ENCODE data around the gene ACBD6.

Gene ACBD6

DNA sequence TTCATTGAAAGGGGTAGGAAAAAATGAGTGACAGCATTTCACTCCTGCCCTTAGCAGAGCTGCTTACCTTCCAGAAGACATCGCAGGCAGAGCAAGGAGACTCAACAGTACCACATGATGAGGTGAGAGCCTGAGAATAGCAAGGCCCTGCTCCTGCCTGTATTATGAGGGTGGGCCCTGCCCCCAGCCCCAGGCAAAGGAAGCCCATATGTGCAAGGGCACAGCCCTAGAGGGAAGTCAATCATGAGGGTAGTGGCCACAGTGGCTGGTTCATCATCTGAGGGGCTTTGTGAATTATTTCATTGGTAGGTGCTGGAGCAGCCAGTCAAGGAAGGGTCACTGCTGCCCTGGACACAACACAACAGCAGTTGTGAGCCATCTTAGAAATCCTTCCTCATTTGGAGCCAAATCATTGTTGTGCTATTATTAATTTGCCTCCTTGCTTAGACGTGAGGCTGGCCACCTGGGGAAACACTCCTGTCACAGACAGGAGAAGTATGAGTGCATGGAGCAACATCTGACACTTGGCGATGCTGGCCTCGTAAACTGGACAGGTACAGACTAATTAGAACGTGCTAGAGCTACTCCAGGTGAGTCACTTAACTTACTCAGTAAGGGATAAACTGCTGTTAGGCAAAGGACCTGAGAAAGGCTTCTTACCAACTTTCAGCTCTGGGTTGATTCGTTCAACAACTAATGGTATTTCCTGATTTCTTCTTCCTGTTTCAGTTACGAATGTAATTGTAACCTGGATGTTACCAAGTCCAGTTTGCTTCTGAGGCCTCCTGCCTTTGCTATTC, 22.7 kb upstream of the ACBD6 start:
- DNase-seq (ENCODE audit: low read depth in 2 of 2): no peak

DNA sequence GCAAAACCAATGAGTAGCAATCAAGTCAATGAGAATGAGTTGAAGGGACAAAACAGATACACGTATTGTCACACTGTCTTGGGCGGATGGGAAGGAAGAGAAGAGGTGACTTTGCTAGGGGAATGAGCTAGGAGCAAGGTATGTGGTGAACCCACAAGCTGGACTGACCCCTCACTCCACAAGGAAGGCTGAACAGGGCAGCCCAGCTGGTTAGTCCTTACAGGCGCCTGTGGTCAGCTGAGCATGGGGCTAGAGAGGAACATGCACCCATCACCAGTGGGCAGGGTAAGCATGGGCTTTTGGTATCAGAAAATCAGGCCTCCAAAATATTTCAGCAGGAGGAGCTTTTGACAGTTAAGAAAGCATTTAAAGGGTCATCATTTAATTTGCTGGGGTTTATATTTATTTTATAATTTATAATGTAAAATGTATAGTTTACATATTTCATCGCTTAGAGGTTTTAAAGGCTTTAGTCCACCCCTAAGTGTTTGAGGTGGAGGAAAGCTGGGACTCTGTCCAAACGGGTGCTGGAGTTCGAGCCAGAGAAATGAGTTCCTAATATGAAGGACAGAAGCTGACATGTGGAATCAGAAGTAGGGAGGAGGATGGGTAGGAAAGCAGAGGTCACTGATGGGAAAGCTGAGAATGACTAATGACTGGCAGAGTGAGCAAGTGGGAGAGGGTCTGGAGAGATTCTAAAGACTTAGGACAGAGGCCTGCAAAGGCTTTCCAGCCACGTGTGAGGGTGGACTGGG, 22.0 kb upstream of the ACBD6 start:
- DNase-seq (ENCODE audit: low read depth in 2 of 2): no peak

DNA sequence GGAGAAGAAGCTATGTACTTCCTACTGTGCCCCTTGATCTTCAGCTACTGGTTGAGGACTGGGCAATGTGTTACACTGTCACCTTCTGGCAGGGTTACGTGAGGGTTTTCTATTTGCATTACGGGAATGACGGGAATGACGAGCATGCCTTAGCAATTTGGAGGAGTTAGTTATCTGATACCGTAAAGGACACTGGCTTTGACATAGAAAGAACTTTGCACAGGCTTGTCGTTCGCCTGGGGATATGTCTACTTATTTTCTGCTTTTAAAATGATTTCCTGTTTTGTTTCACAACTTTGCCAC, 19.8 kb upstream of the ACBD6 start:
- DNase-seq (ENCODE audit: low read depth in 2 of 2): no peak

DNA sequence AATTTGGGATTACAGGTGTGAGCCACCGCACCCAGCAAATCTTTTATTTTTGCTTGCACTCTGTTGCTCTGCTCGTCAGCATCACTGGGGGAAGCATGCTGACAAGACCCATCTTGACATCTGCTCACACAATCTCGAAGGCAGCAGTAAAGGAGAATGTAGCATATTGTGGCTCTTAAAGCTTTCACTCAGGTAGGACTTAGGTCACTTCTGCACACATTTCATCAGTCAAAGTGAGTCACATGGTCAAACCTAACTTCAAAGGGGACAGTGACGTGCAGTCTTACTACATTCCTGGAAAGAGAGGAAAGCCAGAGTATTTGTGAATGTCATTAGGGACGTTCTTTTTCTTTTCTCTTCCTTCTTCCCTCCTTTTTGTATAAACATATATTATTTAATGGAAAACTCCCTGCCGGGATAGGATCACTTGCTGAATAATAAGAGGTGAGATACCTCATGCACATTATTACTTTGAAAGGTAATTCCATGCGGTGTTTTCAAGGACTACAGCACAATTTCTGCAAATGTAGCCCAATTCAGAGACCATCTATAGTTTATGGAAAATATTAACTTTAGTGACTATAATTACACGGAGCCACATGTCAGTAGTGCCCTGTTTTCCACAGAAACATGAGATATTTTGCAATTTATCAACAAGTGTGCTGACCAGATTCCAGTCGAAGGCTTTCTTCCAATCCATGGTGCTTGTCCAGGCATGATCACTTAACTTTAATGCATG, 19.3 kb upstream of the ACBD6 start:
- no peak for DNase-seq (ENCODE audit: low read depth in 2 of 2)

DNA sequence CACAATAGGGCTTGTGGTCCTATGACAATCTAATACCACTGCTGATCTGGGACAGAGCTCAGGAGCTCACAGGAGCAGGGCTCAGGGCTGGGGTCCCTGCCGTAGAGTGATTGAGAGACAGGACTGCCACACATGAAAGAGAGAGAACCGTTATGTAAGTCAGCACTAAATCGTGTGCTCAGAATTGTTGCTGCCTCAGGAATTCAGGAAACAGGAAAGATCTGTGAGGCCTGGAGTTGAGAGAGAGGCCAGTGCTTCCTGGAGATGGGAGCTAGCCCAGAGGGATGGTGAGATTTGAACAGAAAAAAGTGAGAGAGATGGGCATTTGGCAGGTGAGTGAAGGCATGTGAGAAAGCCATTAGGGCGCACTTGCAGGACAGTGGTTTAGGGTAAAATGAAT, 17.5 kb upstream of the ACBD6 start:
- DNase-seq (ENCODE audit: low read depth in 2 of 2): no peak

DNA sequence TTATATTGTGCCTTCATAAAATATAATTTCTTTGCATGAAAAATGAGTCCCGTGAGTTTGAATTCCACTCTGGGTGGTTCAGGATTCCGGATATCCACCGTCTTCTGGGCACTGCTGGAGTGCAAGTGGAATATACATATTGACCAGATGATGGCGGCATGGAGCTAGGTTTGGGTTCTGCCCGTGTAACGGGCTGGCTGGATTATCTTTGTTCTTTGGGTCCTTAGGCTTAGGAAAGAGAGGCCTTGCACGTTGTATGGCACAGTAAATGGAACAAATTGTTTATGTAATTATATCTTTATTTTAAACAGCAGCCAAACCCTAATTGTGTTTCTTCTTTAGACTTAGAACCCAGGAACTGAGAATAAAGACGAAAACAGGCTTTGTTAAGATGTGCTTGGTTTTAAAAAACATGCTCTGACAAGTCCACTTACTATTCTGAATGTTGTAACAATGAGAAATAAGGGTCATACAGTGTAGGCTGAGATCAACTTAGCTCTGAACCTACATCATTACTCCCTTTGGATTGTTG, 13.5 kb upstream of the ACBD6 start:
- DNase-seq (ENCODE audit: low read depth in 2 of 2): peak; percentile 28 to 54

DNA sequence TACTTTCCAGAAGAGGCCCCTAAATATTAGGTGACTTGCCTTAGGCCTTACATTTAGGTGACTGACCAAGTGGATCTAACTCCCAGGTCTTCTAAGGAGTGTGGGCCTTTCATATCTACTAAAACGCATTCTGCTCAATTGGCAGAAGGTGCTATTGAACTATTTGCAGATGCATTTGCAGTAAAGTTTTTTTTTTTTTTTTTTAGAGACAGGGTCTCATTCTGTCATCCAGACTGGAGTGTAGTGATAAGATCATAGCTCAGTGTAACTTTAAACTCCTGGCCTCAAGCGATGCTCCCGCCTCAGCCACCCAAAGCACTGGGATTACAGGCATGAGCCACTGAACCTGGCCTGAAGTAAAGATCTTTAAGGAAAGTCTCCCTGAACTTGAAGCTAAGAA, 13.0 kb upstream of the ACBD6 start:
- no peak for DNase-seq (ENCODE audit: low read depth in 2 of 2)

DNA sequence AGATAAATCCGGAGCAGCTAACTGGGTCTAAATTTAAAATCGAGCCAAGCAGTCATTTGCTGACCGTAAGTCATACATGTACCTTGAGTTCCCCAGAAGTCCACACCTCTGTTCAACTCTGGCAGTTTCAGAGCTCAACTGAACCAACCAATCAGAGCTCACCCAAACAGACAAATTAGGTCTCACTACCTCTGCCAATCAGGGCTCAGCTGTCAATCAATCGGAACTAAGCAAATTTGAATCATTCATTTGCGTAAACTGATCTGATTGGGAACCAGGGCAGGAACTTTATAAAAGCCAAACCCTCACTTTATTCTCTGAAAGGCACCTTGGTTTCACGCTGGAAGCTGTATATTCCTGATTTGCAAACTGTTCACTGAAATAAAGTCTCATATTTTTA, 11.2 kb upstream of the ACBD6 start:
- no peak for DNase-seq (ENCODE audit: low read depth in 2 of 2)

DNA sequence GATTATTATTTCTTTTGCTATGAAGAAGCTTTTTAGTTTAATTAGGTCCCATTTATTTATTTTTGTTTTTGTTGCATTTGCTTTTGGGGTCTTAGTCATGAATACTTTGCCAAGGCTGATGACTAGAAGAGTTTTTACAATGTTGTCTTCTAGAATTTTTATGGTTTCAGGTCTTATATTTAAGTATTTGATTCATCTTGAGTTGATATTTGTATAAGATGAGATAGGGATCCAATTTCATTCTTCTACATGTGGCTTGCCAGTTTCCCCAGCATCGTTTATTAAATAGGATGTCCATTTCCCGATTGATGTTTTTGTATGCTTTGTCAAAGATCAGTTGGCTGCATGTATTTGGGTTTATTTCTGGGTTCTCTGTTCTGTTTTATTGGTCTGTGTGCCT, 8.5 kb upstream of the ACBD6 start:
- no peak for DNase-seq (ENCODE audit: low read depth in 2 of 2)

DNA sequence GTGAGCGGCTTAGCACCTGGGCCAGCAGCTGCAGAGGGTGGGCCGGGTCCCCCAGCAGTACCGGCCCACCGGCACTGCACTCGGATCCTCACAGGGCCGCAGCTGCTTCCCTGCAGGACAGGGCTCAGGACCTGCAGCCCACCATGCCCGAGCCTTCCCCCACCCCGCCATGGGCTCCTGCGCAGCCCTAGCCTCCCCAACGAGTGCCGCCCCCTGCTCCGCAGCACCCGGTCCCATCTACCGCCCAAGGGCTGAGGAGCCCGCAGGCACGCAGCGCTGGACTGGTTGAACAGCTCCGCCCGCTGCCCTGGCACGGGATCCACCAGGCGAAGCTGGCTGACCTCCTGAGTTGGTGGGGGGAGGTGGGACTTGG, 6.3 kb upstream of the ACBD6 start:
- DNase-seq (ENCODE audit: low read depth in 2 of 2): no peak

DNA sequence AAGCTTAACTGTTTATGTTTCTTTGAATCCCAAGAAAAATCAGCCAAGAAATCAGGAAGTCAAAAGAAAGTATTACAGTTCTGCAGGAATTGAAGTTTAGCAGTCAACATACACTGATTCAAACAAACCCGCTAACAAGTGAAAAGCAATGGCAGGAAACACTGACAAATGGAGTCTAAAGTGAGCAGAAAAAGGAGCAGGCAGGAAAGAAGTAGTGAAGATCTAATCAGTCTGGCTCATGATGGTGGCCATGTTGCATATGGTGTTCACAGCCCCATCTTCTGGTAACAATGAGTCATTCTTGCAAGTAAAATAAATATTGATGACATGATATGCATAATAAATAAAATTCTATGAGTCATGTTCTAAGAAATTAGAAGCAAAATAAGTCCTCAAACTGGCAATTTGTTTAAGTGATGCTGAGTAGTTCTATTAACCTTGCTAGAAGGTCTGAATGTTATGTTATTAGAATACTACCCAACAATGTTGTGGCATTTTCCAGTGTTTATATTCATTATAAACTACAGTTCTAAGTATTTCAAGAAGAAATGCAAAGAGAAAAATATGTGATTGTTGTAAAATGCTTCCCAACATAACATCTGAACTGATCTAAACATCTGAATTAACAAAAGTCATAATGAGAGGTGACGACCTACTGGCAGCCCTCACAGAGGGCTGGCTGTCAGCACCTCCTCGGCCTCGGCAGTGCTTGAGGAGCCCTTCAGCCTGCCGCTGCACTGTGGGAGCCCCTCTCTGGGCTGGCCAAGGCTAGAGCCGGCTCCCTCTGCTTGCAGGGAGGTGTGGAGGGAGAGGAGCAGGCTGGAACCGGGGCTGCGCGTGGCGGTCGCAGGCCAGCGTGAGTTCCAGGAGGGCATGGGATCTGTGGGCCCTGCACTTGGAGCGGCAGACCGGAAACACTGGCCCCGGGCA, 5.7 kb upstream of the ACBD6 start:
- no peak for DNase-seq (ENCODE audit: low read depth in 2 of 2)

DNA sequence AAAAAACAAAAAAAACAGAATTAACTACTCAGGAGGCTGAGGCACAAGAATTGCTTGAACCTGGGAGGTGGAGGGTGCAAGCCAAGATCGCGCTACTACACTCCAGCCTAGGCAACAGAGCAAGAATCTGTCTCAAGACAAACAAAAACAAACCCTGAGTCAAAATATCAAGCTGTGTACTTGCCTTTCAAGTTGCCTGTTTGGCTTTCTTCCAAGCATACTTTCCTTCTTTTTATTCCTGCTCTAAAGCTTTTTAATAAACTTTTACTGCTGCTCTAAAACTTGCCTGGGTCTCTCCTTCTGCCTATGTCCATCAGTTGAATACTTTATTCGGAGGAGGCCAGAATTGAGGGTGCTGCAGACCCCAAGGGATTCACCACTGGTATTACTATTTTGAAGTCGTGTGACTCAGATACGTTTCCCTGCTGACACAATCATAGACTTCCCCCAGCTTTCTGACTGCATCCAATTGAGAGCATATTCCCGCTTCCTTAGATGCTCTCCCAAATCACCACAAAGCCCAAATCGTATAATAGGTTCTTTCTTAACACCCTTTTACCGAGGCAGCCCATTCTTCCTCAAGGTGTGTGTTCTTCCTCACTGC, 3.5 kb upstream of the ACBD6 start:
- DNase-seq (ENCODE audit: low read depth in 2 of 2): no peak

DNA sequence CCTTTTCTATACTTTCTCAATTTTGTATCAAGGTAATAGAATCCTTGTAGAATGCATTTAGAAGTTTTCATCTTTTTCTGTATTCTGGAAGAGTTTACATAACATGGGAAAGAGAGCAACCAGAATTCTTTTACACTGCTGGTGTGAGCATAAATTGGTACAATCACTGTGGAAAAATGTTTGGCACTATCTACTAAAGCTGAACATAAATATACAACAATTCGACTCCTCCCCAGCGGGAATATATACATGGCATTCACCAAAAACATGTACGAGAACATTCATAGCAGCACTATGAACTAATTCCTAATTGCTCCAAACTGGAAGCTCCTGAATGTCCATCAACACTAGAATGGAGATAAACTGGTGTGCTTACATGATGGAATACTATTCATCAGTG, 1.8 kb upstream of the ACBD6 start:
- DNase-seq (ENCODE audit: low read depth in 2 of 2): no peak

DNA sequence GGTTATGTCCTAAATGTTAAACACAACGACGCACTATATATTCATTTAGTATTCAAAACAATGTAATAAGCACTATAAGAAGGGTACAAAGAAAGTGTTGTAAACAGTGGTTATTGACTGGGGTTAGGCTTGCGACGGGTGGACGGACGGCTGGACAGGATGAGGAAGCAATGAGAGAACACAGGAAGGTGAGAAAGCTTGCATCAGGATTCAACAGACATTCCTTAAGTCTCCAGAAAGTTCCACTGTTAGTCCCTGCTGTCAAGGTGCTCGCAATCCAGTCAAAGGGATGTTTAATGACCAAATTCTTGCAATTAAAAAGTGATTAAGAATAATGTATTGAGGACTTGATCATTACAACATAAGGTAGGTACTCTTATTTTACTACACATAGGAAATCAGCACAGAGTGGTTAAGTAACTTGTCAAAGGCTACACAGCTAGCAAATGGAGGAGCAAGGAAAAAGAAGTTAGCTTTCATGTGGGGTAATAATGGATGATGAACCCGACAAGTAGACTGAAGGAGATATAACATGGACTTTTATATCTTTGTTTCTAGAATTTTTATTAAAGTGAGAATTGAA, 994 bp upstream of the ACBD6 start:
- DNase-seq (ENCODE audit: low read depth in 2 of 2): no peak

DNA sequence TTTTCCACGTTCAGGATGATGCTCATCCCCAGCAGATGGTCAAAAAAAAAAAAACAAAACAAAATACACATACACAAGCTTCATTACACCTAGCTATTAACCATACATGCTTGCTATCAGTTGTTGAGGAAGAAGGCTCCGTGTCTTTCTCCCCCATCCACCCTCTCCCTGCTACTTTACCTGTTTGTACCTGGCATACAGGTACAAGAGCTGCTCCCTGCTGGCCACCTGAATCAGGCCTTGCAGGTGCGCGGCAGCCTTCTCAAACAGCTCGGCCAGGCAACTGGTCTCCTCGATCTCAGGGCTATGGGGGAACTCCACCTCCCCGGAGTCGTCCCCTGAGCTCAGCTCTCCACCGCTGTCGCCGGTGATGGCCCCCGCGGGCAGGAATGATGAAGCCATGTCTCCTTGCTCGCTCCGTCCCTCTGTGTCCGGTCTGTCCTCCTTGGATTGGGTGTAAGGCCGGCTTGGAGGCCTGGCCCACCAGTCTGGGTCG, 464 bp downstream of the ACBD6 start:
- no peak for DNase-seq (ENCODE audit: low read depth in 2 of 2)

DNA sequence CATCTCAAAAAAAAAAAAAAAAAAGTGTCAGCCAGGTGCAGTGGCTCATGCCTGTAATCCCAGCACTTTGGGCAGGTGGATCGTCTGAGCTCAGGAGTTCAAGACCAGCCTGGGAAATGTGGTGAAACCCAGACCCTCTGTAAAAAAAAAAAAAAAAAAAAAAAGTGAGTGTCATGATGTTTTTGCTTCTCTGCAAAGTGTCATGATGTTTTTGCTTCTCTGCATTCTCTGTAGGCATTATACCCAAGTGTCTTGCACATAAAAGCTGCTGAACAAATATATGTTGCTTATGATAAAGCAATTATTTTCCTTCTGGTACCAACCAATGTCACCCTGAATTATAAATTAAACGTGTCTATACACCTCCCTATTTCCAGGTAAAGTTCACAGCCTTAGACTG, 1.7 kb downstream of the ACBD6 start:
- DNase-seq (ENCODE audit: low read depth in 2 of 2): no peak

DNA sequence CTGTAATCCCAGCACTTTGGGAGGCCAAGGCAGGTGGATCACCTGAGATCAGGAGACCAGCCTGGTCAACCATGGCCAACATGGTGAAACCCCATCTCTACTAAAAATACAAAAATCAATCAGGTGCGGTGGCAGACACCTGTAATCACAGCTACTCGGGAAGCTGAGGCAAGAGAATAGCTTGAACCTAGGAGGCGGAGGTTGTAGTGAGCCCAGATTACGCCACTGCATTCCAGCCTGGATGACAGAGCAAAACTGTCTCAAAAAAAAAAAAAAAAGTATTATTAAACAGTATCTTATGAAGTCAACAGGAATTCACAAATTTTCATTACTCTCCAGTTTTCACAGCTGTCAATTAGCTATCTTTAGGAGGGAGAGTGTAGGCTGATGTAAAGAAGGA, 3.8 kb downstream of the ACBD6 start:
- no peak for DNase-seq (ENCODE audit: low read depth in 2 of 2)

DNA sequence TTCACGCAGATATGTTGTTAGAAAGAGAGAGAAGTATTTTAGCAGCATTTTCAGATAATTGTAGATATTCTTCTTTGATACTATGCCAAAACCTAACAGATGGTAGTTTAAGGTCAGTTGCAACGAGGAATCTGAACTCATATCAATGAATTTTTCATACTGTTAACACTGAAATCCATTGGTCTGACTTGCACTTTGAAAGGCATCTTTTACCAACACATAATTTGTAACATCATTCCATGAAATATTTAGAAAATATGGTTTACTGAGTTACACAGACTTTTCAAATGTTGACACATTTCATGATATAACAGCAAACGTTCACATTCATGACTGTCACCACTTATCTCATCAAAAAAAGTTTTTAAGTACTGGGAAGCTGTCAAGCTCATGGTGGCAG, 4.6 kb downstream of the ACBD6 start:
- DNase-seq (ENCODE audit: low read depth in 2 of 2): no peak

DNA sequence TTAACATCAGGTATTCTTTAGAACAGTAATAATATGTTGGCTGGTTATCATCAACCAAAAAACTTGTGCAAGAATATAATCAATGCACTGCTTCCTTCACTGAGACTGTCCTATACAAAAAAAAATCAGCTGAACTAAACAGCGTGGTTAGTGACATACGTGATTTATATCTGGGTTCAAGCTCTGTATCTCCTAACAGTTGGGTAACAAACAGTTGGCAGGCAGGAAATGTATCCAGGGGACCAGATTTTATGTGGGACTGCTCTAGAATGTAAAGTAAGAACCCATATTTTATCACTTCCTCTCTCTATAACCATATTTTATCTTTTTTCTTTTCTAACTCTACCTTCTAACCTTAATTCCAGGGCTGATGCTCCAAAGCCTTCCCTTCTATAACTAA, 8.0 kb downstream of the ACBD6 start:
- DNase-seq (ENCODE audit: low read depth in 2 of 2): no peak

DNA sequence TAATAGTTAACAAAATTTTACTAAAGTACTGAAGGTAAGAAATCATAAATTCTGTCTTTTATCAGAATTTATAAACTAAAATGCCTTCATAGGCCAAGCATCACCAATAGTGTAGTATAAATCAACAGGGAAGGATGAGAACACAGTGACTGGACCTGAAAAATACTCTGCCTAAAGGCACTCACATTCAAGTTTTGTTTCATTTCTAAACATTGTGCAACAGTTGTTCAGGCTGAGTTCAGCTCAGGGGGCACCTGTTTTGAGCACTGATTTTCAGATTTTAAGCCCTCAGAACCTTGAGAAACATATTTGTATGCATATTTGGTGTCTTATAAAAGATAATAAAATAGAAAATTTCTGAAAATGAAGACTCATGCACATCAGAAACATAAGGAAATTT, 12.4 kb downstream of the ACBD6 start:
- DNase-seq (ENCODE audit: low read depth in 2 of 2): no peak

DNA sequence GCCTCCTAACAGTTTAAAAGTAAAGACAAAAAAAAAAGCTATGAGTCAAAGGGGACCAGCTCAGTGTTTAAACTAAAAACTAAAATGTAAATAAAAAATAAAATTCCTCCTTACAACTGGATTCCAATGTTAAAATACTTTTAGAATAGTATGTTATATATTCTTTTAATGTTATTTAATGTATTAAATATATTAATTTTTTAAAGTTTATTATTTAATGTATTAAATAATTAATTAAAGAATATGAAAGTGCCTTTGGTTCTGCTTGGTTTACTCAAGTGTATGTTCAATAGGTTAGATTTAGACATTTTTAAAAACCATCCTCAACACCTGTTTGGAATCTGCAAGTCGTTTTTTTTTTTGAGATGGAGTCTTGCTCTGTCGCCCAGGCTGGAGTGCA, 13.1 kb downstream of the ACBD6 start:
- DNase-seq (ENCODE audit: low read depth in 2 of 2): no peak
